ENCODE measurements around the gene HS1BP3.

HS1BP3 gene

DNA sequence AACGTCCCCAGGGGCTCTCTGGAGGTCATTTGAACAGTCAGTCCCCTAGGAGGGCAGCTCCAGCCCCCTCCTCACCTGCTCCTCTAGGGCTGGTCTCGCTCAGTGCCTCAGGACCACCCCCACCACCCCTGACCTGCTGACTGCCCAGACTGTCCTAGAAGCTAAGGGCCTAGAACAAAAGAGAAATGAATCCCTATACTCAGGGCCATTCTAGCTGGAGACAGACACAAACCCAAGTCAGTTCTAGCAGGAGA lies 83.0 kb downstream of the HS1BP3 start:
- no peak for DNase-seq

Measured in stimulated activated CD8-positive, alpha-beta memory T cell treated with anti-CD3 and anti-CD28 coated beads, Interleukin-4, amount 100 ng/mL, for 48 hours (primary cell).